VCaP (cell line): ENCODE measurements around the gene REV1.

Experiments used
- H3K27ac ChIP-seq: fragments of 450-650 bp; 2 replicates; pipeline ENCODE4 v1.5.1; 2017
- TF ChIP-seq, protein P1 (sequence below): fragments of 450-650 bp; conservative IDR thresholded peaks from 2 replicates; pipeline ENCODE4 v1.5.1; 2017; ENCODE audit warnings: mild to moderate bottlenecking, moderate library complexity

Gene REV1

GRCh38 chr2:99461828-99462483, 27.9 kb downstream of the REV1 start:
- H3K27ac ChIP-seq, result no peak overlapping the region
- TF ChIP-seq, protein P1, sequence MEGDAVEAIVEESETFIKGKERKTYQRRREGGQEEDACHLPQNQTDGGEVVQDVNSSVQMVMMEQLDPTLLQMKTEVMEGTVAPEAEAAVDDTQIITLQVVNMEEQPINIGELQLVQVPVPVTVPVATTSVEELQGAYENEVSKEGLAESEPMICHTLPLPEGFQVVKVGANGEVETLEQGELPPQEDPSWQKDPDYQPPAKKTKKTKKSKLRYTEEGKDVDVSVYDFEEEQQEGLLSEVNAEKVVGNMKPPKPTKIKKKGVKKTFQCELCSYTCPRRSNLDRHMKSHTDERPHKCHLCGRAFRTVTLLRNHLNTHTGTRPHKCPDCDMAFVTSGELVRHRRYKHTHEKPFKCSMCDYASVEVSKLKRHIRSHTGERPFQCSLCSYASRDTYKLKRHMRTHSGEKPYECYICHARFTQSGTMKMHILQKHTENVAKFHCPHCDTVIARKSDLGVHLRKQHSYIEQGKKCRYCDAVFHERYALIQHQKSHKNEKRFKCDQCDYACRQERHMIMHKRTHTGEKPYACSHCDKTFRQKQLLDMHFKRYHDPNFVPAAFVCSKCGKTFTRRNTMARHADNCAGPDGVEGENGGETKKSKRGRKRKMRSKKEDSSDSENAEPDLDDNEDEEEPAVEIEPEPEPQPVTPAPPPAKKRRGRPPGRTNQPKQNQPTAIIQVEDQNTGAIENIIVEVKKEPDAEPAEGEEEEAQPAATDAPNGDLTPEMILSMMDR, result no peak

GRCh38 chr2:99458529-99458928, 31.3 kb downstream of the REV1 start:
- H3K27ac ChIP-seq, result no peak overlapping the region
- TF ChIP-seq, protein P1, result no peak

DNA sequence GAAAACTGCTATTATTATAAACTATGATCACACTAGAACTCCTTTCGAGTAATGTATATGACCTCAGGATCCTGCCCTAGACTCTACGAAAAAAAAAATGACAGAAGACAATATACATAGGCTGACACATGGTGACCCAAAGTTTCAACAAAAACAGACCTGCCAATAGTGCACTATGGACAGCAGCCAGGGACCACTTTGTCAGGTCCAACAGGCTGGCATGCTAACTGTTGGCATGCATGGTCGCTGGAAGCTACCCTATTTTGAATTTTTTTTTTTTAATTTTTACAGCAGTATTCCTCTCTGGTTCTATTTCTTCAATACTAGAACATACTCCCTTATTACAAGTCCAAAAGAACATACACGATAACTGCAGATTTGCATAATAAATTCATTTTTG, 38.1 kb downstream of the REV1 start:
- no peak overlapping the region for H3K27ac ChIP-seq
- TF ChIP-seq, protein P1, result no peak

GRCh38 chr2:99451280-99451679, 38.5 kb downstream of the REV1 start:
- H3K27ac ChIP-seq, result no peak overlapping the region
- TF ChIP-seq, protein P1, result no peak

GRCh38 chr2:99450199-99450598, 39.6 kb downstream of the REV1 start:
- no peak overlapping the region for H3K27ac ChIP-seq
- TF ChIP-seq, protein P1, result no peak

- no peak overlapping the region for H3K27ac ChIP-seq
- TF ChIP-seq, protein P1, result no peak
Measured at GRCh38 chr2:99448556-99448955, 41.3 kb downstream of the REV1 start.

DNA sequence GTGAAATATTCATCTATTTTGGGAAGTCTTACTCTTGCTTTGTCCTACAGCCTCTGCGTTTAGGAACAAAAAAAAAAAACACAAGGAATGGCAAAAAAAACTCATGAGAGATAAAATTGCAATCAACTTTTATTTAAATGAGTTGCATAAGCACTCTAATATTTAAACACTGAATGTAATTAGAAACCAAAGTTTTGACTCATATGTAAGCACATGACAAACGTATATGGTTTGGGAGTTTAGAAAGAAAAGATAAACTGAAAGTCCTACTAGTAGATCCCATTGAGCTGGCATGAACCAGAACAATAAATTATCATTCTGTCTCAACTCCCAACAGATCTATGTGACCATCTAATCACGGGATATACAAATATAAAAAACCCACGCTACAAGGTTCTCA, 44.8 kb downstream of the REV1 start:
- TF ChIP-seq, protein P1, result no peak
- no peak overlapping the region for H3K27ac ChIP-seq
